CD14-positive monocyte (primary cell): ENCODE measurements around the gene HTRA2. TPM values are rescaled to one million over a fixed set of nuclear protein-coding genes. Genes with fewer than 3 reads are reported as not detected.
A peak's percentile ranks its signal among the peaks of the same experiment; 100 is the strongest.

Source experiments
- DNase-seq, 3 donors: peaks; one replicate each; pipeline ENCODE4 v3.0.0-alpha.2; 2011 to 2022
- H2AFZ ChIP-seq: 2 replicates; pipeline ENCODE4 v1.6.0; 2012; ENCODE audit warnings: mild to moderate bottlenecking, low read depth, low read length, inconsistent platforms; ENCODE audit not compliant: insufficient read depth, poor library complexity, severe bottlenecking
- H3K27ac ChIP-seq, 2 donors: 1 replicate in 1 of 2; 2 replicates in 1 of 2; pipeline ENCODE4 v1.5.1; 2012 to 2013; ENCODE audit warnings: low read length in 2 of 2, control low read depth in 1 of 2, inconsistent platforms in 1 of 2, low read depth in 1 of 2, mild to moderate bottlenecking in 1 of 2
- H3K27me3 ChIP-seq, 2 donors: one replicate each; pipeline versions ENCODE4 v1.6.0 to v1.6.1; 2011 to 2013; ENCODE audit warnings: low read length in 2 of 2; ENCODE audit not compliant: control insufficient read depth in 2 of 2, insufficient read depth in 2 of 2
- H3K36me3 ChIP-seq, 2 donors: replicated peaks in 1 of 2; 1 replicate in 1 of 2; 2 replicates in 1 of 2; pipeline versions ENCODE4 v1.5.1 to v1.6.1; 2012 to 2013; ENCODE audit warnings: low read length in 2 of 2, control low read depth in 1 of 2, inconsistent platforms in 1 of 2, mild to moderate bottlenecking in 1 of 2; ENCODE audit not compliant: insufficient read depth in 2 of 2, control insufficient read depth in 1 of 2
- H3K4me1 ChIP-seq, 2 donors: 1 replicate in 1 of 2; 2 replicates in 1 of 2; pipeline versions ENCODE4 v1.5.1 to v1.6.1; 2012 to 2013; ENCODE audit warnings: low read length in 2 of 2, control low read depth in 1 of 2, inconsistent platforms in 1 of 2, mild to moderate bottlenecking in 1 of 2, moderate library complexity in 1 of 2; ENCODE audit not compliant: insufficient read depth in 2 of 2, control insufficient read depth in 1 of 2
- H3K4me2 ChIP-seq: replicated peaks from 2 replicates; pipeline ENCODE3; 2012; ENCODE audit warnings: low read length, moderate library complexity, mild to moderate bottlenecking; ENCODE audit not compliant: poor library complexity, severe bottlenecking; ENCODE audit errors: extremely low read depth
- H3K4me3 ChIP-seq, 3 experiments: fragments of 200-600 bp in 1 of 3; sonication (generic) in 1 of 3; replicated peaks in 1 of 3; 1 replicate in 2 of 3; 2 replicates in 1 of 3; pipeline ENCODE4 v1.5.1; 2011 to 2013; ENCODE audit warnings: low read length in 3 of 3, mild to moderate bottlenecking in 3 of 3, control low read depth in 2 of 3, low read depth in 2 of 3, inconsistent platforms in 1 of 3, moderate library complexity in 1 of 3
- H3K79me2 ChIP-seq: 2 replicates; pipeline ENCODE4 v1.6.0; 2012; ENCODE audit warnings: mild to moderate bottlenecking, control low read depth, inconsistent platforms, low read length, moderate library complexity; ENCODE audit not compliant: insufficient read depth
- H3K9ac ChIP-seq: 2 replicates; pipeline ENCODE4 v1.6.0; 2017; ENCODE audit warnings: low read length, mild to moderate bottlenecking; ENCODE audit not compliant: insufficient read depth, poor library complexity, severe bottlenecking
- H3K9me3 ChIP-seq, 2 donors: replicated peaks in 1 of 2; 1 replicate in 1 of 2; 2 replicates in 1 of 2; pipeline versions ENCODE4 v1.5.1 to v1.6.1; 2012 to 2013; ENCODE audit warnings: low read length in 2 of 2, control low read depth in 1 of 2; ENCODE audit not compliant: control insufficient read depth in 1 of 2, insufficient read depth in 1 of 2
- H4K20me1 ChIP-seq: 2 replicates; pipeline ENCODE4 v1.6.0; 2012; ENCODE audit warnings: mild to moderate bottlenecking, low read length, control low read depth, moderate library complexity; ENCODE audit not compliant: insufficient read depth
- H3K27ac Mint-ChIP-seq, 7 donors: one replicate each; pipeline ENCODE4 v1.8.0; 2020; ENCODE audit warnings: mild to moderate bottlenecking in 7 of 7, mixed read lengths in 7 of 7, moderate library complexity in 6 of 7, inconsistent platforms in 2 of 7
- H3K27me3 Mint-ChIP-seq, 3 donors: one replicate each; pipeline ENCODE4 v1.8.0; 2021 to 2022; ENCODE audit warnings: low read depth in 3 of 3, mild to moderate bottlenecking in 3 of 3, mixed read lengths in 3 of 3, moderate library complexity in 3 of 3, inconsistent platforms in 1 of 3
- H3K36me3 Mint-ChIP-seq, 2 donors: one replicate each; pipeline ENCODE4 v1.8.0; 2020; ENCODE audit warnings: mixed read lengths in 2 of 2, inconsistent platforms in 1 of 2, mild to moderate bottlenecking in 1 of 2
- H3K4me1 Mint-ChIP-seq: one replicate; pipeline ENCODE4 v1.8.0; 2020; ENCODE audit warnings: mild to moderate bottlenecking, mixed read lengths
- H3K4me3 Mint-ChIP-seq, 2 donors: one replicate each; pipeline ENCODE4 v1.8.0; 2020; ENCODE audit warnings: mild to moderate bottlenecking in 2 of 2, mixed read lengths in 2 of 2, moderate library complexity in 1 of 2
- H3K9me3 Mint-ChIP-seq, 7 donors: one replicate each; pipeline ENCODE4 v1.8.0; 2020 to 2022; ENCODE audit warnings: mixed read lengths in 7 of 7, mild to moderate bottlenecking in 6 of 7, moderate library complexity in 6 of 7, inconsistent platforms in 2 of 7
- WGBS: methylation state at CpG from one replicate; pipeline ENCODE4 v1.1.5; 2013; ENCODE audit warnings: missing lambda C conversion rate; ENCODE audit not compliant: insufficient coverage; 5-methylcytosine and 5-hydroxymethylcytosine counted together
- intact Hi-C, 2 donors: fragments of 100-400 bp; cut with micrococcal nuclease; formaldehyde crosslinking; loops; one replicate each; pipeline versions ENCODE4 v1.15.0 to v1.15.1; 2023
- polyA plus RNA-seq, 3 donors: library from polyadenylated mRNA; depleted of rRNA in 1 of 3; unstranded in 2 of 3; stranded (reverse) in 1 of 3; fragments of 300-500 nt in 2 of 3; fragments of >200 nt in 1 of 3; fragmentation: Illumina TruSeq in 2 of 3; gene quantifications; 1 replicate in 2 of 3; 2 replicates in 1 of 3; pipeline ENCODE4 v1.2.3, GENCODE V29; 2012 to 2021
- TF ChIP-seq, protein P1 (sequence below): fragments of 200-600 bp; IDR thresholded peaks from one replicate; pipeline ENCODE4 v1.8.0; 2022; ENCODE audit warnings: antibody characterized with exemption, mild to moderate bottlenecking

The HTRA2 gene
- polyA plus RNA-seq, 3 donors = 11.3 to 20.5 (median 15.0) TPM

DNA sequence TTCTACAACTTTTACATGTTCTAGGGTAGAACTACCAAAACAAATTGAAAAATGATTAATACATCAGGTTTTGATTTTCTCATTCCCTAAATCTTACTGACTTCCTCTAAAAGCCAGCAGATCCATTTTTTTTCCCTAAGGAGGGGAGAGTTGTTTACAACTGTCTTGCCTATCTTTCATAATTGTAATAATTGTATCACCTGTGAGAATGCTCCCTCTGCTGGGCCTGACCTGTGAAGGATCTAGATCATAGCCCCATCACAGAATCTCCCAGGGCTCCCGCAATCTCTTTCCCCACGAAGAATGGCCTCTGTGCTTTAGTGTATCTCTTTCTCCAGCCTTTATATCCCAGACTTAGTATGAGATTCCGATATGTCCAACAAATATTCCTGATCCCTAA is 14.9 kb downstream of the HTRA2 start:
- H3K9me3 Mint-ChIP-seq = no peaks in the 10 kb centered on the region
- H3K4me1 Mint-ChIP-seq = peaks cover 13% of the 10 kb centered on the region
- TF ChIP-seq, protein P1, sequence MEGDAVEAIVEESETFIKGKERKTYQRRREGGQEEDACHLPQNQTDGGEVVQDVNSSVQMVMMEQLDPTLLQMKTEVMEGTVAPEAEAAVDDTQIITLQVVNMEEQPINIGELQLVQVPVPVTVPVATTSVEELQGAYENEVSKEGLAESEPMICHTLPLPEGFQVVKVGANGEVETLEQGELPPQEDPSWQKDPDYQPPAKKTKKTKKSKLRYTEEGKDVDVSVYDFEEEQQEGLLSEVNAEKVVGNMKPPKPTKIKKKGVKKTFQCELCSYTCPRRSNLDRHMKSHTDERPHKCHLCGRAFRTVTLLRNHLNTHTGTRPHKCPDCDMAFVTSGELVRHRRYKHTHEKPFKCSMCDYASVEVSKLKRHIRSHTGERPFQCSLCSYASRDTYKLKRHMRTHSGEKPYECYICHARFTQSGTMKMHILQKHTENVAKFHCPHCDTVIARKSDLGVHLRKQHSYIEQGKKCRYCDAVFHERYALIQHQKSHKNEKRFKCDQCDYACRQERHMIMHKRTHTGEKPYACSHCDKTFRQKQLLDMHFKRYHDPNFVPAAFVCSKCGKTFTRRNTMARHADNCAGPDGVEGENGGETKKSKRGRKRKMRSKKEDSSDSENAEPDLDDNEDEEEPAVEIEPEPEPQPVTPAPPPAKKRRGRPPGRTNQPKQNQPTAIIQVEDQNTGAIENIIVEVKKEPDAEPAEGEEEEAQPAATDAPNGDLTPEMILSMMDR = no peak
- Histone ChIP-seq H2AFZ (no peak overlapping the region), H3K4me2 (no peak overlapping the region), H3K4me1 (peaks cover 11 to 16% of the 10 kb centered on the region in 2 donors), H4K20me1 (no peaks in the 10 kb centered on the region), H3K9me3 (no peaks in the 10 kb centered on the region), H3K4me3 (no peak overlapping the region), H3K36me3 (peaks cover 0 to 3% of the 10 kb centered on the region in 2 donors), H3K27ac (no peak overlapping the region), H3K27me3 (no peaks in the 10 kb centered on the region), H3K79me2 (peaks cover 6% of the 10 kb centered on the region), H3K9ac (no peak overlapping the region)
- peaks cover 5 to 6% (median 5%) of the 10 kb centered on the region in 3 donors for H3K27me3 Mint-ChIP-seq
- no peak for DNase-seq
- H3K4me3 Mint-ChIP-seq = no peak overlapping the region
- H3K27ac Mint-ChIP-seq = peak overlapping the region in 1 of 7 donors; percentile 46
- WGBS = 97% methylated on average over 3 of the region's 3 CpGs
- H3K36me3 Mint-ChIP-seq = peaks cover 9 to 11% of the 10 kb centered on the region in 2 donors
- intact Hi-C loops = loop anchor here in 1 of 2 donors (10.0 kb wide), 1 partner anchor 150 kb away; no protein-coding TSS in a partner anchor

DNA sequence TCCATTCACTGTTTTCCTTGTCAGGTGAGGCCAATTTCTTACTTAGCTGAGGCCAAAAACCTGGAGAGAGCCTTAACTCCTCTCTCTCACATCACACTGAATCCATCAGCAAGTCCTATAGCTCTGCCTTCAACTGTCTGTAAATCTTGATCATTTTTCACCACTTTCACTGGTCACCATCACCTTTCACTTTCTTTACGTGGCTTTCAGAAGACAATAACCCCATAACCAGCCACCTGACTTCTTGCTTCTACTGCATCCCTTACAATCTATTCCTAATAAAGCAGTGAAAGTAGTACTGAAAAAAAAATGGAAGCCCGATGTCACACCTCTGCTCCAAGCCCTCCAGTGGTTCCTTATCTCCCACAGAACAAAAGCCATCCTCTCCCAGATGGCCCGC is 16.3 kb downstream of the HTRA2 start:
- H3K4me2 ChIP-seq = no peak overlapping the region
- no peak overlapping the region for H3K9ac ChIP-seq
- H3K4me1 Mint-ChIP-seq = peaks cover 21% of the 10 kb centered on the region
- no peak overlapping the region for H3K4me3 ChIP-seq
- no peak overlapping the region for H3K27ac ChIP-seq
- H3K79me2 ChIP-seq = peaks cover 18% of the 10 kb centered on the region
- TF ChIP-seq, protein P1 = no peak
- H2AFZ ChIP-seq = no peak overlapping the region
- no peak overlapping the region for H3K27ac Mint-ChIP-seq
- no peaks in the 10 kb centered on the region for H3K9me3 Mint-ChIP-seq
- no peak overlapping the region for H3K4me3 Mint-ChIP-seq
- peaks cover 0 to 1% of the 10 kb centered on the region in 2 donors for H3K36me3 ChIP-seq
- WGBS = 94% methylated on average over 2 of the region's 3 CpGs
- DNase-seq = no peak
- H3K4me1 ChIP-seq = peaks cover 15 to 22% of the 10 kb centered on the region in 2 donors
- no peaks in the 10 kb centered on the region for H4K20me1 ChIP-seq
- intact Hi-C loops = loop anchor here in 1 of 2 donors (10.0 kb wide), 1 partner anchor 151 kb away; no protein-coding TSS in a partner anchor
- H3K9me3 ChIP-seq = no peaks in the 10 kb centered on the region
- peaks cover 5 to 7% (median 6%) of the 10 kb centered on the region in 3 donors for H3K27me3 Mint-ChIP-seq
- peaks cover 15 to 17% of the 10 kb centered on the region in 2 donors for H3K36me3 Mint-ChIP-seq
- no peaks in the 10 kb centered on the region for H3K27me3 ChIP-seq
